ENCODE data around the gene TDP1.

Gene TDP1

GRCh38 chr14:89956661-89957009 lies 908 bp downstream of the TDP1 start:
- no peak for DNase-seq
- intact Hi-C loops (cut with DNase I; ENCODE audit: low total_unique reads), result loop anchor here (10.0 kb wide), 1 partner anchor 868 kb away; no protein-coding TSS in a partner anchor
- Histone ChIP-seq H3K9me3 (no peaks in the 10 kb centered on the region), H3K4me3 (peak overlapping the region; percentile 91 to 93), H3K4me1 (peaks cover 0 to 23% (median 15%) of the 10 kb centered on the region in 4 donors), H3K27ac (peak overlapping the region; percentile 93 to 97), H3K27me3 (no peaks in the 10 kb centered on the region), H3K36me3 (peaks cover 0 to 8% (median 0%) of the 10 kb centered on the region in 3 donors)
- TF ChIP-seq CTCF (IDR thresholded peaks at IDR 0.05), result no peak

GRCh38 chr14:89957376-89957775 lies 1.6 kb downstream of the TDP1 start:
- TF ChIP-seq CTCF (IDR thresholded peaks at IDR 0.05), result no peak
- intact Hi-C loops (cut with DNase I; ENCODE audit: low total_unique reads), result loop anchor here (10.0 kb wide), 1 partner anchor 867 kb away; no protein-coding TSS in a partner anchor
- Histone ChIP-seq H3K9me3 (no peaks in the 10 kb centered on the region), H3K4me3 (no peak overlapping the region), H3K36me3 (peaks cover 0 to 7% (median 0%) of the 10 kb centered on the region in 3 donors), H3K27ac (no peak overlapping the region), H3K4me1 (peaks cover 0 to 23% (median 15%) of the 10 kb centered on the region in 4 donors), H3K27me3 (no peaks in the 10 kb centered on the region)
- no peak for DNase-seq

GRCh38 chr14:89957791-89958190 lies 2.1 kb downstream of the TDP1 start:
- TF ChIP-seq CTCF (IDR thresholded peaks at IDR 0.05), result no peak
- Histone ChIP-seq H3K4me1 (peaks cover 0 to 23% (median 15%) of the 10 kb centered on the region in 4 donors), H3K27me3 (no peaks in the 10 kb centered on the region), H3K27ac (no peak overlapping the region), H3K36me3 (peaks cover 0 to 11% (median 0%) of the 10 kb centered on the region in 3 donors), H3K4me3 (no peak overlapping the region), H3K9me3 (no peaks in the 10 kb centered on the region)
- no peak for DNase-seq
- intact Hi-C loops (cut with DNase I; ENCODE audit: low total_unique reads), result loop anchor here (10.0 kb wide), 1 partner anchor 867 kb away; no protein-coding TSS in a partner anchor

- Histone ChIP-seq H3K27me3 (no peaks in the 10 kb centered on the region), H3K4me1 (peaks cover 0 to 22% (median 14%) of the 10 kb centered on the region in 4 donors), H3K27ac (no peak overlapping the region), H3K9me3 (no peaks in the 10 kb centered on the region), H3K36me3 (peaks cover 6 to 23% (median 7%) of the 10 kb centered on the region in 3 donors), H3K4me3 (no peak overlapping the region)
- TF ChIP-seq CTCF (IDR thresholded peaks at IDR 0.05), result no peak
- no peak for DNase-seq
- intact Hi-C loops (cut with DNase I; ENCODE audit: low total_unique reads), result loop anchor here (10.0 kb wide), 1 partner anchor 866 kb away; no protein-coding TSS in a partner anchor
These were observed 3.2 kb downstream of the TDP1 start for GRCh38 chr14:89958966-89959365.

- no peak overlapping the region for H3K4me3 ChIP-seq
- no peak overlapping the region for H3K27ac ChIP-seq
- H3K27me3 ChIP-seq, result no peaks in the 10 kb centered on the region
- peaks cover 7 to 30% (median 9%) of the 10 kb centered on the region in 3 donors for H3K36me3 ChIP-seq
- no peaks in the 10 kb centered on the region for H3K9me3 ChIP-seq
- H3K4me1 ChIP-seq, result peaks cover 0 to 18% (median 10%) of the 10 kb centered on the region in 4 donors
- intact Hi-C loops (cut with DNase I; ENCODE audit: low total_unique reads), result loop anchor here (10.0 kb wide), 1 partner anchor 865 kb away; no protein-coding TSS in a partner anchor
- DNase-seq, result no peak
- no peak for TF ChIP-seq CTCF (IDR thresholded peaks at IDR 0.05)
These were observed 4.2 kb downstream of the TDP1 start for GRCh38 chr14:89959853-89960445.
